OCI-LY1 (cell line): ENCODE data around the gene KATNAL1.

Experiments used
- H2AFZ ChIP-seq: fragments of 200-600 bp; sonication (generic), shearing (Covaris generic); 2 replicates; pipeline ENCODE4 v1.6.0; 2014; ENCODE audit warnings: antibody characterized with exemption, mild to moderate bottlenecking, low read length
- H3F3A ChIP-seq: fragments of 200-600 bp; sonication (generic), shearing (Covaris generic); 2 replicates; pipeline ENCODE4 v1.6.0; 2014; ENCODE audit warnings: mild to moderate bottlenecking, antibody characterized with exemption, low read length, moderate library complexity; ENCODE audit not compliant: insufficient read depth
- H3K27ac ChIP-seq: fragments of 200-600 bp; sonication (generic); 2 replicates; pipeline ENCODE4 v1.5.1; 2014; ENCODE audit warnings: low read length, mixed run types, mild to moderate bottlenecking, low read depth; ENCODE audit not compliant: poor library complexity, severe bottlenecking
- H3K27me3 ChIP-seq: fragments of 200-600 bp; sonication (generic); 2 replicates; pipeline ENCODE4 v1.6.0; 2014; ENCODE audit warnings: antibody characterized with exemption, mild to moderate bottlenecking, low read length, moderate library complexity; ENCODE audit not compliant: insufficient read depth
- H3K36me3 ChIP-seq: fragments of 200-600 bp; sonication (generic); 2 replicates; pipeline ENCODE4 v1.6.1; 2014; ENCODE audit warnings: mild to moderate bottlenecking, antibody characterized with exemption, low read length, moderate library complexity, mixed read lengths; ENCODE audit not compliant: insufficient read depth
- H3K4me1 ChIP-seq: fragments of 200-600 bp; sonication (generic); 2 replicates; pipeline ENCODE4 v1.5.1; 2014; ENCODE audit warnings: mild to moderate bottlenecking, low read length, moderate library complexity; ENCODE audit not compliant: insufficient read depth, severe bottlenecking
- H3K4me2 ChIP-seq: fragments of 200-600 bp; sonication (generic), shearing (Covaris generic); 2 replicates; pipeline ENCODE4 v1.6.1; 2014; ENCODE audit warnings: low read length
- H3K4me3 ChIP-seq: fragments of 200-600 bp; sonication (generic); 2 replicates; pipeline ENCODE4 v1.5.1; 2014; ENCODE audit warnings: low read length, low read depth, mild to moderate bottlenecking, mixed read lengths; ENCODE audit not compliant: poor library complexity, severe bottlenecking
- H3K79me2 ChIP-seq: fragments of 200-600 bp; shearing (Covaris generic); 2 replicates; pipeline ENCODE4 v1.6.1; 2016; ENCODE audit warnings: mixed run types, low read length, mixed read lengths; ENCODE audit not compliant: insufficient read depth
- H3K9ac ChIP-seq: fragments of 200-600 bp; sonication (generic), shearing (Covaris generic); 2 replicates; pipeline ENCODE4 v1.6.1; 2014; ENCODE audit warnings: mild to moderate bottlenecking, low read length, mixed read lengths
- H3K9me2 ChIP-seq: fragments of 200-600 bp; sonication (generic), shearing (Covaris generic); 2 replicates; pipeline ENCODE4 v1.6.1; 2014; ENCODE audit warnings: low read depth, mild to moderate bottlenecking, low read length, mixed read lengths
- H3K9me3 ChIP-seq: fragments of 200-600 bp; shearing (Covaris generic); 2 replicates; pipeline ENCODE4 v1.6.1; 2014; ENCODE audit warnings: low read length, mixed read lengths
- H4K20me1 ChIP-seq: fragments of 200-600 bp; sonication (generic), shearing (Covaris generic); 2 replicates; pipeline ENCODE4 v1.6.0; 2016; ENCODE audit warnings: mild to moderate bottlenecking, low read length; ENCODE audit not compliant: insufficient read depth
- EZH2 ChIP-seq: fragments of 200-600 bp; sonication (generic), shearing (Covaris generic); IDR thresholded peaks from 2 replicates; pipeline ENCODE4 v1.8.0; 2017; ENCODE audit warnings: borderline replicate concordance, mixed run types, mild to moderate bottlenecking, antibody characterized with exemption, low read length, moderate library complexity, mixed read lengths
- TF ChIP-seq, protein P1 (sequence below): fragments of 200-600 bp; sonication (generic), shearing (Covaris generic); IDR thresholded peaks from 2 replicates; pipeline ENCODE4 v1.5.1; 2017; ENCODE audit warnings: mild to moderate bottlenecking, antibody characterized with exemption, low read length, moderate library complexity, mixed read lengths

The KATNAL1 gene

DNA sequence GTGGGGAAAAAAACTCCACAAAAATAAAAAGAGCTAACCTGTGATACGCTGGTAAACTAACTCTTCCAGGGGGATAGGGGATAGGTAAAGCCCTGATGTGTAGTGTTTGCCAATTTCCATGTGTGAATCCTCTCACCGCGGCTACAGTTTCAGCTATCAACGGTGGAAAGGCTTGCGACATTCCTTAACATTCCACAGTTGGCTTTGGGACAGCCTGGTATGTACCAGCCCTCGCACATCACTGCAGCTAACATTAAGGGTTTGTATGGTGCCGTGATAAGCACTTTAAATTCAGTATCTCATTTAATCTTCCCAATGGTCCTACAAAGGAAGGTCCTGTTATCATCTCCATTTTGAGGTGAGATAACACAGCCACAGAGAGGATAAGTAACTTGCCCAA is 112.4 kb downstream of the KATNAL1 start:
- Histone ChIP-seq H3K9ac (no peak overlapping the region), H2AFZ (no peak overlapping the region), H3K9me2 (no peaks in the 10 kb centered on the region)

DNA sequence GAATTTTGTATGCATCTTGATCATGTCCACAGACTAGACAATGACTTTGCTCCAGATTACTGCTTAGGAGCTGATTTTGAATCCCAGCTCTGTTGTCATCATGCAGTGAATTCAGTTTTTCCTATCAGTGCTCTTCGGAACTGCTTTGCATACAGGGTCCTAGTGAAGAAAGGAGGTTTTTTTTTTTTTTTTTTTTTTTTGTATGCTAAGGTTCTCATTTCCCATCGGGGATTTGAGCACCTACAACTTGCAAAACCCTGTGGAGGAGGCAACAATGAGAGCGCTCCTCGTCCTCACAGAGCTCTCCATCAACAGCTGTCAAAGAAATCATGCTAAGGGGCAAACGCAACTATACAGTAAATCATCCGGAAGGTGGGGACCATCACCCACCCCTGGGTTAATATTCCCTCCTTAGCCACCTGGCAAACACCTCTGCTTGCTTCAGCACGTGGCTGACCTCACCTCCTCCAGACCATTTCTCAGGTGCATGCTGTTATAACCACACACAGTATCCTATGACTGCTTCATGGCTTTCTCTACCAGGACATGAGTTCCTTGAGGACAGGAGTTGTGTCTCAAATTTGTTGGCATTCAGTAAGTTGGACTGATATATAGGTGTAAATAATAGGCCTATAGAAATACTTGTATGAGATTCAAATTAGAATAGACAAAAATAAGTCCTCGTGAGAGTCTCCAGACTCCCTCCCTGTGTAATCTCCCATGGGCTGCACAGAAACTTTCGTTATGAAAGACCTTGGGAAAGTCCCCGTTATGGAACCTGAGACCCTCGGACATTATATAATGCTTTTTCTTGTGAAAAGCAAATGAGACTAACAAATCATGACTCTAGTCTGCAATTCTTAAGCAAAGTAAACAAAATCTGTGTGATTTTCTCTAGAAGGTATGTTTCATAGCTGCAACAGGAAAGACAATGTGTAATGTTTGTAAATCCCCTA is 113.8 kb downstream of the KATNAL1 start:
- H3F3A ChIP-seq: no peaks in the 10 kb centered on the region
- H3K9me2 ChIP-seq: no peaks in the 10 kb centered on the region
- H3K79me2 ChIP-seq: no peaks in the 10 kb centered on the region
- H2AFZ ChIP-seq: no peak overlapping the region
- no peaks in the 10 kb centered on the region for H3K27me3 ChIP-seq
- no peaks in the 10 kb centered on the region for H4K20me1 ChIP-seq
- peaks cover 6% of the 10 kb centered on the region for H3K4me1 ChIP-seq
- H3K36me3 ChIP-seq: no peaks in the 10 kb centered on the region
- H3K9ac ChIP-seq: no peak overlapping the region
- no peak overlapping the region for H3K4me3 ChIP-seq
- H3K27ac ChIP-seq: no peak overlapping the region
- H3K4me2 ChIP-seq: no peak overlapping the region
- H3K9me3 ChIP-seq: no peaks in the 10 kb centered on the region
- TF ChIP-seq EZH2: no peak
- TF ChIP-seq, protein P1, sequence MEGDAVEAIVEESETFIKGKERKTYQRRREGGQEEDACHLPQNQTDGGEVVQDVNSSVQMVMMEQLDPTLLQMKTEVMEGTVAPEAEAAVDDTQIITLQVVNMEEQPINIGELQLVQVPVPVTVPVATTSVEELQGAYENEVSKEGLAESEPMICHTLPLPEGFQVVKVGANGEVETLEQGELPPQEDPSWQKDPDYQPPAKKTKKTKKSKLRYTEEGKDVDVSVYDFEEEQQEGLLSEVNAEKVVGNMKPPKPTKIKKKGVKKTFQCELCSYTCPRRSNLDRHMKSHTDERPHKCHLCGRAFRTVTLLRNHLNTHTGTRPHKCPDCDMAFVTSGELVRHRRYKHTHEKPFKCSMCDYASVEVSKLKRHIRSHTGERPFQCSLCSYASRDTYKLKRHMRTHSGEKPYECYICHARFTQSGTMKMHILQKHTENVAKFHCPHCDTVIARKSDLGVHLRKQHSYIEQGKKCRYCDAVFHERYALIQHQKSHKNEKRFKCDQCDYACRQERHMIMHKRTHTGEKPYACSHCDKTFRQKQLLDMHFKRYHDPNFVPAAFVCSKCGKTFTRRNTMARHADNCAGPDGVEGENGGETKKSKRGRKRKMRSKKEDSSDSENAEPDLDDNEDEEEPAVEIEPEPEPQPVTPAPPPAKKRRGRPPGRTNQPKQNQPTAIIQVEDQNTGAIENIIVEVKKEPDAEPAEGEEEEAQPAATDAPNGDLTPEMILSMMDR: no peak

More for the DNA sequence above, 112.4 kb downstream of the KATNAL1 start:
- H4K20me1 ChIP-seq: no peaks in the 10 kb centered on the region
- H3K4me1 ChIP-seq: peaks cover 6% of the 10 kb centered on the region
- no peaks in the 10 kb centered on the region for H3K27me3 ChIP-seq
- H3K9me3 ChIP-seq: no peaks in the 10 kb centered on the region
- no peaks in the 10 kb centered on the region for H3F3A ChIP-seq
- no peak overlapping the region for H3K4me2 ChIP-seq
- no peaks in the 10 kb centered on the region for H3K79me2 ChIP-seq
- TF ChIP-seq EZH2: no peak
- TF ChIP-seq, protein P1: no peak
- no peak overlapping the region for H3K27ac ChIP-seq
- no peak overlapping the region for H3K4me3 ChIP-seq
- H3K36me3 ChIP-seq: no peaks in the 10 kb centered on the region

DNA sequence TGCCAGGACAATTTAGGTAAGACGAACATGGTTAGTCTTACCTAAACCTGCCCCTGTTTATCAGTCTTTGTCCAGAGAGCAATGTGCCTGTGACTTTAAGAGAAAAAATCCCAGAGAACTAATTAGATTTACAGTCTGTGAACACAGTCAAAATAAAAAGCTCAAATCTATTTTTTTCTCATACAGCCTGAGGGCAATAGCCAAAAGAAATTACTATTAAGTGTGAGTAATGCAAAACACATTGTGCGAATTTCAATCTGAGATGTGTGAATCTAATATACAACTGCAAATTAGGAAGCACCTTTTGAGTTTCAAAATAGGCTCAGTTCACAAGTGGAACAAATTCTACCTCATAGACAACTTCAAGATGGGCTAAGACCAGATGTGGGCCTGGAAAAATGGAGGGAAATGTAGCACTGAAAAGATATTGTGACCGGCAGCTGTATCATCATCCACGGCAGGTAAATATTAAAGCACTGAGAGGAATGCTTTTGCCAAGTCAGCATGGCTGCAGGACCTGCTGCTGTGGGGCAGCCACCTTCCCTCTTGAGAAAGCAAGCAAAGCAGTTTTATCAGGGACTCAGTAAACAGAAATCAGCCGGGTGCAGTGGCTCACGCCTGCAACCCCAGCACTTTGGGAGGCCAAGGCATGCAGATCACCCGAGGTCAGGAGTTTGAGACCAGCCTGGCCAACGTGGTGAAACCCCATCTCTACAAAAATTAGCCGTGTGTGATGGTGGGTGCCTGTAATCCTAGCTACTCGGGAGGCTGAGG is 114.8 kb downstream of the KATNAL1 start:
- TF ChIP-seq, protein P1: no peak
- no peak for TF ChIP-seq EZH2
- Histone ChIP-seq H2AFZ (no peak overlapping the region), H3K9me2 (no peaks in the 10 kb centered on the region), H3K79me2 (no peaks in the 10 kb centered on the region), H4K20me1 (no peaks in the 10 kb centered on the region), H3K4me2 (no peak overlapping the region), H3K27me3 (no peaks in the 10 kb centered on the region), H3K4me3 (no peak overlapping the region), H3K9me3 (no peaks in the 10 kb centered on the region), H3K27ac (no peak overlapping the region), H3K9ac (no peak overlapping the region), H3F3A (no peaks in the 10 kb centered on the region), H3K36me3 (no peaks in the 10 kb centered on the region), H3K4me1 (peaks cover 6% of the 10 kb centered on the region)
